ENCODE data around the gene HNRNPD. TPM values are rescaled to one million over a fixed set of nuclear protein-coding genes. Genes with fewer than 3 reads are reported as not detected.

Gene HNRNPD
- polyA plus RNA-seq, 2 of the 4 experiments (the other 2 are of a cell fraction): 125 to 434 TPM

DNA sequence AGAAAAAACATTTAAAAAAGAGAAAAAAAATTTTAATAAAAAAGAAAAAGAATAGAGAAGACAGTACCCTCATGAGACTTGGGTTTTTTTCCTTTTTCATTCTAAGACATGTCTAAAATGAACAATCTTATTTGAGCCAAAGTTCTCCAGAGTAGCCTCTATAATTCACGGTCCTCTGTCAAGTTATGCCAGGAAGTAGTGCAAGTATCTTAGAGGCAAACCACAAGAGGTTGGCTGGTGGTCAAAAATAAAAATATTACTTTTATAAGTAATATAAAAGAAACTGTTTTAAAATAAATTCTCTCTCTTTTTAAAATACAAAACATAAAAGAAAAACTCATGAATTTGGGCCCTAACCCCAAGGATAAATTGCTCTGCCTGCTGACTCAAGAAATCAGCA, 29.9 kb upstream of the HNRNPD start (continued):
- TF ChIP-seq, protein P1, sequence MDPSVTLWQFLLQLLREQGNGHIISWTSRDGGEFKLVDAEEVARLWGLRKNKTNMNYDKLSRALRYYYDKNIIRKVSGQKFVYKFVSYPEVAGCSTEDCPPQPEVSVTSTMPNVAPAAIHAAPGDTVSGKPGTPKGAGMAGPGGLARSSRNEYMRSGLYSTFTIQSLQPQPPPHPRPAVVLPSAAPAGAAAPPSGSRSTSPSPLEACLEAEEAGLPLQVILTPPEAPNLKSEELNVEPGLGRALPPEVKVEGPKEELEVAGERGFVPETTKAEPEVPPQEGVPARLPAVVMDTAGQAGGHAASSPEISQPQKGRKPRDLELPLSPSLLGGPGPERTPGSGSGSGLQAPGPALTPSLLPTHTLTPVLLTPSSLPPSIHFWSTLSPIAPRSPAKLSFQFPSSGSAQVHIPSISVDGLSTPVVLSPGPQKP (IDR thresholded peaks at IDR 0.05; ENCODE audit: low read depth, low read length): no peak
- TF ChIP-seq RFX5 (IDR thresholded peaks at IDR 0.05): no peak

DNA sequence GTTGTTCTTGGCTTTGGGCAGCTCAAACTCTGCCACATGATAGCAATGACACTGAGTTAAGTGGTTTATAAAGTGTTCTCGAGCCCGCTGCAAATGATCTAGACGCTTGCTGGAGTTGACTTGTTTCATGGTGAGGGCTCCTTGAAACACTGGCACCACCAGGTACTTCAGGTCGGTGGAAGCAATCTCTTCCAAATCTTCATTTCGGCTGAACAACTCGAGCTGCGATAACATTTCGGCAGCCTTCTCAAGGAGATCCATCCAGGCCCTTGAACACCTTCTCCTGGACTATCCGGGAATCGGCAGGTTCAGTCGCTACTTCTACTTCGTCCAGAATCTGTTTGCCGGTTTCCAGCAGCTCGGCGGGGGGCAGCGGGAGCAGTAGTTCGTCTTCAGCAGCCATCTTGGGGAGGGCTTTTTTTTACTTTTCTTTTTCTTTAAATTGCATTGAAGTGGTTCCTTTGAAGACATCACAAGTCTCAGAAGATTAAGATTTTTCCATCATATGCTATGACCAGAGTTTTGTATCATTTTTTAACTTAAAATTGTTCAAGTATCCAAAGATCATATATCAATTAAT, 28.5 kb upstream of the HNRNPD start:
- Histone ChIP-seq H3K27ac (no peak overlapping the region), H3K4me1 (no peaks in the 10 kb centered on the region), H3K4me3 (no peak overlapping the region), H3K4me2 (no peak overlapping the region), H3K9me3 (no peaks in the 10 kb centered on the region)
- ChIA-PET CTCF (no interaction called here), POLR2A (no interaction called here)
- DNase-seq (ENCODE audit: low read depth in 1 of 2, low spot score in 1 of 2) (no peak), FAIRE-seq (no peak), ATAC-seq (no peak)
- 93% methylated on average over 17 of the region's 17 CpGs for WGBS (ENCODE audit: missing lambda C conversion rate)
- no peak for TF ChIP-seq KDM1A (IDR thresholded peaks at IDR 0.05; ENCODE audit: low read depth)
- no peak for TF ChIP-seq FOXS1 (CRISPR knock-in tag; IDR thresholded peaks at IDR 0.05)
- no peak for TF ChIP-seq ESRRA (IDR thresholded peaks at IDR 0.05; ENCODE audit: borderline replicate concordance, low read length)
- no peak for TF ChIP-seq BHLHE40 (IDR thresholded peaks at IDR 0.05; ENCODE audit: low read depth, low read length)

DNA sequence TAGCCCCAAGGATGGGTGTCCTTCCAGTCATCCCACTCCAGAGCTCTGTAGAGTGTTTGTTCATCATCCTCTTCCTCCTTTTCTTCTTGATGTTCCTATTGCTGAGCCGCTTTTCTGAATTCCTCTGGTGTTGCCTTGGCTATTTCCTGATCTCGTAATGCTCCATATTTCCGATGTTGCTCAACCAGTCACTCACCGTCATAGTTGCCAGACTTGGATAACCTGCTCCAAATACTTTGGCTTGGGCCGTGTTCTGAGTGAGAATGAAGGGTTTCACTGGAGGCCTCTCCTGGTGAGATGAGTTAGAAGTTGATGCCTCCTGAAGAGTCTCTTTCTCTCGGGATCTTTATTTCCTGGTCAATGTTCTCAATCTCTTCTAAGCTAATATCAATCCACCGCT, 27.8 kb upstream of the HNRNPD start:
- 92% methylated on average over 7 of the region's 7 CpGs for WGBS (ENCODE audit: missing lambda C conversion rate)
- FAIRE-seq: no peak

DNA sequence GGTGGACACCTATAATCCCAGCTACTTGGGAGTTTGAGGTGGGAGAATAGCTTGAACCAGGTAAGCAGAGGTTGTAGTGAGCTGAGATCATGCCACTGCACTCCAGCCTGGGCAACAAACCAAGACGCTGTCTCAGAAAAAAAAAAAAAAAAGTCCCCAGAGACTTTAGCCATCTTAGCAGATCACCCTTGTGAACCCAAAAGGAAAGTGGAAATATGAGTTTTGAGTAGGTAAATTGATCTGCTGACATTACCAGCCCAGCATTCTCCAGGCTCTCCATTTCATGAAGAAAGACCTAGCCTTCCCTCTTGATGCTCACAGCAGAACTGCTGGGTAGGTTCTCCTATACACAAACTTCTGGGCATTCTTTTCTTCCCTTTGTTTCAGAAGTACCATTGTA, 24.5 kb upstream of the HNRNPD start:
- no peaks in the 10 kb centered on the region for H3K4me1 ChIP-seq
- 71% methylated on average over 1 of the region's 1 CpG for WGBS (ENCODE audit: missing lambda C conversion rate)
- ChIA-PET CTCF (interaction anchor here (2.4 kb wide), 1 partner anchor 15 kb away, joined by 6 read pairs; no protein-coding TSS in a partner anchor), POLR2A (no interaction called here)
- H3K9me3 ChIP-seq: no peaks in the 10 kb centered on the region
- no peak overlapping the region for H3K4me3 ChIP-seq
- TF ChIP-seq, protein P2, sequence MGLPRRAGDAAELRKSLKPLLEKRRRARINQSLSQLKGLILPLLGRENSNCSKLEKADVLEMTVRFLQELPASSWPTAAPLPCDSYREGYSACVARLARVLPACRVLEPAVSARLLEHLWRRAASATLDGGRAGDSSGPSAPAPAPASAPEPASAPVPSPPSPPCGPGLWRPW (IDR thresholded peaks at IDR 0.05): no peak
- FAIRE-seq (no peak), ATAC-seq (no peak), DNase-seq (ENCODE audit: low read depth in 1 of 2, low spot score in 1 of 2) (no peak)
- no peak overlapping the region for H3K27ac ChIP-seq
- H3K4me2 ChIP-seq: no peak overlapping the region

More for the DNA sequence above, 27.8 kb upstream of the HNRNPD start:
- ChIA-PET POLR2A (no interaction called here), CTCF (interaction anchor here (1.3 kb wide), 1 partner anchor 12 kb away, joined by 3 read pairs; no protein-coding TSS in a partner anchor)
- H3K4me3 ChIP-seq: no peak overlapping the region
- no peak overlapping the region for H3K27ac ChIP-seq
- H3K4me2 ChIP-seq: no peak overlapping the region
- ATAC-seq (no peak), DNase-seq (ENCODE audit: low read depth in 1 of 2, low spot score in 1 of 2) (no peak)
- no peaks in the 10 kb centered on the region for H3K9me3 ChIP-seq
- H3K4me1 ChIP-seq: no peaks in the 10 kb centered on the region
- no peak for TF ChIP-seq KDM5A (IDR thresholded peaks at IDR 0.05)

DNA sequence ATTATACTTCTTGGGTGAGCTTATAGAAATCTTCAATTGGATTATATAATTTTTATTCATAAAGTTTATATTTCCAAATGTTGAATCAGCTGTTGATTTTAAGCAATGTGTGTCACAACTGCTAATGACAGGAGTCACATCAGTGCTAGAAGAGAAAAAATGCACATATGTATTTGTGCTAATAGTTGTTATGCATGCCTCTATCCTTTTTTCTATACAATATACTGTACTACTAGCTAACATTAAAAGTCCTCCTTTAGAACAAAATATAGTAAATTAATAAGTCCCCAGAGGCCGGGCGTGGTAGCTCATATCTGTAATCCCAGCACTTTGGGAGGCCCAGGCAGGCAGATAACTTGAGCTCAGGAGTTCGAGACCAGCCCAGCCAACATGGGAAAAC, 23.7 kb upstream of the HNRNPD start:
- H3K4me3 ChIP-seq: no peak overlapping the region
- H3K4me2 ChIP-seq: no peak overlapping the region
- FAIRE-seq (no peak), DNase-seq (ENCODE audit: low read depth in 1 of 2, low spot score in 1 of 2) (no peak), ATAC-seq (no peak)
- POLR2A ChIA-PET: interaction anchor here (0.7 kb wide), 1 partner anchor 26 kb away, joined by 7 read pairs; no protein-coding TSS in a partner anchor
- no peaks in the 10 kb centered on the region for H3K9me3 ChIP-seq
- no peak overlapping the region for H3K27ac ChIP-seq
- CTCF ChIA-PET: interaction anchor here (0.7 to 2.4 kb wide), 3 partner anchors 10 to 37 kb away, joined by 3 to 6 read pairs (median 3); no protein-coding TSS in a partner anchor
- WGBS (ENCODE audit: missing lambda C conversion rate): 86% methylated on average over 3 of the region's 3 CpGs
- H3K4me1 ChIP-seq: no peaks in the 10 kb centered on the region
- no peak for TF ChIP-seq EP300 (IDR thresholded peaks at IDR 0.05)
- no peak for TF ChIP-seq ZFP36 (IDR thresholded peaks at IDR 0.05; ENCODE audit: borderline replicate concordance, partially characterized antibody)
- TF ChIP-seq RFX5 (IDR thresholded peaks at IDR 0.05): no peak
- TF ChIP-seq FOSL2 (IDR thresholded peaks at IDR 0.05): no peak
- no peak for TF ChIP-seq FOSL2 (CRISPR knock-in tag; IDR thresholded peaks at IDR 0.05)
- TF ChIP-seq CEBPB (IDR thresholded peaks at IDR 0.05): no peak
- TF ChIP-seq, protein P3, sequence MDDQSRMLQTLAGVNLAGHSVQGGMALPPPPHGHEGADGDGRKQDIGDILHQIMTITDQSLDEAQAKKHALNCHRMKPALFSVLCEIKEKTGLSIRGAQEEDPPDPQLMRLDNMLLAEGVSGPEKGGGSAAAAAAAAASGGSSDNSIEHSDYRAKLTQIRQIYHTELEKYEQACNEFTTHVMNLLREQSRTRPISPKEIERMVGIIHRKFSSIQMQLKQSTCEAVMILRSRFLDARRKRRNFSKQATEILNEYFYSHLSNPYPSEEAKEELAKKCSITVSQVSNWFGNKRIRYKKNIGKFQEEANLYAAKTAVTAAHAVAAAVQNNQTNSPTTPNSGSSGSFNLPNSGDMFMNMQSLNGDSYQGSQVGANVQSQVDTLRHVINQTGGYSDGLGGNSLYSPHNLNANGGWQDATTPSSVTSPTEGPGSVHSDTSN (IDR thresholded peaks at IDR 0.05): no peak
- no peak for TF ChIP-seq MYC (IDR thresholded peaks at IDR 0.05; ENCODE audit: borderline replicate concordance, low read length)
- no peak for TF ChIP-seq SMC3 (IDR thresholded peaks at IDR 0.05)
- no peak for TF ChIP-seq NPAS2 (CRISPR knock-in tag; IDR thresholded peaks at IDR 0.05; ENCODE audit: borderline replicate concordance)
- TF ChIP-seq HEYL (CRISPR knock-in tag; IDR thresholded peaks at IDR 0.05): no peak
- TF ChIP-seq, protein P2 (IDR thresholded peaks at IDR 0.05): no peak
- no peak for TF ChIP-seq ESRRA (IDR thresholded peaks at IDR 0.05; ENCODE audit: borderline replicate concordance, low read length)
- no peak for TF ChIP-seq CBX8 (IDR thresholded peaks at IDR 0.05)
- no peak for TF ChIP-seq RAD21 (conservative IDR thresholded peaks at IDR 0.05 in 1 of 2, IDR thresholded peaks at IDR 0.05 in 1 of 2)
- no peak for TF ChIP-seq EHMT2 (IDR thresholded peaks at IDR 0.05; ENCODE audit: low read depth)

Data from A549 (cell line).